GM12801 (cell line): ENCODE measurements around the gene NABP2.

Experiments
- CTCF ChIP-seq: IDR thresholded peaks from one replicate; pipeline ENCODE4 v1.5.1; 2011; ENCODE audit warnings: control low read depth; ENCODE audit not compliant: insufficient read length; ENCODE audit errors: extremely low read depth

NABP2 gene

DNA sequence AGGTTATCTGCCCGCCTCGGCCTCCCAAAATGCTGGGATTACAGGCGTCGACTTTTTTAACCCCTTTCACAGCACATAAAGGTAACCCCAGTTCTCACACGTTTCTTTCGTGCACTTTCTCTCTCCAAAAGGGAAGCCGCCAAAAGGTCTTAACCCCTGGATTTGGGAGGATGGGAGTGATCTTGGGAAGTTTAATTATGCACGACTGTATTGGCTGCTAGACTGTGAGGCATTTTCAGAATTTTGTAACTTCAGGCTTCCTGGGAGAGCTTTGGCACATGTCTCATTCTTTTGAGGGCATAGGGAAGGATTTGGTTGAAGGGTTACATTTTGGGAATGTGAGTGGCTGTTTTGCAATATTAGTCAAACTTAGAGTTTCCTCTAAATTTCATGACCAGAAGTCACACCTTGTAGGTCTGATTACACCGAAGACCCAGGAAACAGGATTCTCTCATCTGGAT is 33.4 kb upstream of the NABP2 start:
- no peak for TF ChIP-seq CTCF

- no peak for TF ChIP-seq CTCF
Measured at GRCh38 chr12:56192582-56192981, 31.6 kb upstream of the NABP2 start.

GRCh38 chr12:56193025-56193578 is 31.0 kb upstream of the NABP2 start:
- no peak for TF ChIP-seq CTCF

- no peak for TF ChIP-seq CTCF
Measured at GRCh38 chr12:56197921-56198635, 26.1 kb upstream of the NABP2 start.

DNA sequence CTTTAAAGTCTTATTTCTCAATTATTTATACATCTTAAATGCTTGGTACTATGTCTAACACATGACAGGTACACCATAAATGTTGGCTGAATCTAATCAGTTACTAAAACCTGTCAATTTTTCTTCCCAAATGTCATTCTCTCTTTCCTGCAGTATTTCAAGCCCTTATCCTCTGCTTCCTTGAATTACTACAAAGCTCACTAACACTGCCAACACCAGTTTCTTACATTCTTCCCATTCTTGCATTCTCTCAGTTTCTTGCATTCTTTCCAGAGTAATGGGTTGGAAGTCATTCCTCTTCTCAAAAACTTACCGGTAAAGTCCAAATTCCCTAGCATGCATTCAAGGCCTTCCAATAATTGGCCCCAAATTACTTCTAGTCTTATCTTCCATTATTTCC is 25.3 kb upstream of the NABP2 start:
- TF ChIP-seq CTCF, result no peak

- TF ChIP-seq CTCF, result no peak
Measured at GRCh38 chr12:56202366-56202765, 21.8 kb upstream of the NABP2 start.

DNA sequence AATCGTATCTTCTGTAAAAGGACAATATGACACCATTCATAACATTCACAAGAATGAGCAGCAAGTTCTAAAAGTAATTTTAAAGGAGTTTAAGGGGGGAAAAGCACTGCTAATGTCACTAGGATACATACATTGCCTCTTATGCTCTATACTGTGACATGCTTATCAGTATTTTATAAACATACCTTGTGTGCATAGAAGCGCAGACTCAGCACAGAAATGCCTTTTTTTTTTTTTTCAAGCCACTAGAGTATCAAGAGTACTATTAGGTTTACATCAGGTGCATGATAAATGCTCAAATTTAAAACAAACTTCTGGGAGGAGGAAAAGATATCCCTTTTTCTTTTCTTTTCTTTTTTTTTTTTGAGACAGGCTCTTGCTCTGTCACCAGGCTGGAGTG is 21.3 kb upstream of the NABP2 start:
- TF ChIP-seq CTCF, result no peak
